GM12874 (cell line): ENCODE data around the gene SRRM2.

Experiments used
- CTCF ChIP-seq: IDR thresholded peaks from 2 replicates; pipeline ENCODE4 v1.5.1; 2011; ENCODE audit warnings: low read depth, mild to moderate bottlenecking, control low read depth, low read length, moderate library complexity; ENCODE audit not compliant: insufficient read depth

Gene SRRM2

GRCh38 chr16:2720719-2721633, 31.5 kb upstream of the SRRM2 start:
- TF ChIP-seq CTCF, result peak; percentile 75

- TF ChIP-seq CTCF, result no peak
Measured at GRCh38 chr16:2724088-2724676, 28.3 kb upstream of the SRRM2 start.

GRCh38 chr16:2724816-2725348, 27.6 kb upstream of the SRRM2 start:
- TF ChIP-seq CTCF, result no peak

GRCh38 chr16:2726923-2727322, 25.5 kb upstream of the SRRM2 start:
- TF ChIP-seq CTCF, result no peak

GRCh38 chr16:2728034-2728433, 24.4 kb upstream of the SRRM2 start:
- no peak for TF ChIP-seq CTCF

GRCh38 chr16:2734844-2735515, 17.5 kb upstream of the SRRM2 start:
- TF ChIP-seq CTCF, result no peak

GRCh38 chr16:2736476-2737237, 15.8 kb upstream of the SRRM2 start:
- TF ChIP-seq CTCF, result no peak
